Neural cell (in vitro differentiated cells): ENCODE measurements around the gene BPI. TPM values are rescaled to one million over a fixed set of nuclear protein-coding genes. Genes with fewer than 3 reads are reported as not detected.

Experiments
- H2AFZ ChIP-seq: fragments of 200-600, 300-800 bp; sonication (generic), shearing (Covaris generic); 2 replicates; pipeline ENCODE4 v1.6.0; 2014; ENCODE audit warnings: low read depth, mild to moderate bottlenecking, antibody characterized with exemption, low read length, moderate library complexity
- H3F3A ChIP-seq: fragments of 200-600 bp; shearing (Covaris generic); 2 replicates; pipeline ENCODE4 v1.6.1; 2016; ENCODE audit warnings: mild to moderate bottlenecking, moderate library complexity, mixed read lengths, antibody characterized with exemption, low read length; ENCODE audit not compliant: insufficient read depth, poor library complexity, severe bottlenecking
- H3K27ac ChIP-seq: fragments of 200-600, 300-800 bp; sonication (generic), shearing (Covaris generic); 2 replicates; pipeline ENCODE4 v1.5.1; 2014; ENCODE audit warnings: mild to moderate bottlenecking, low read length, moderate library complexity
- H3K27me3 ChIP-seq: fragments of 300-800, 200-600 bp; sonication (generic), shearing (Covaris generic); 2 replicates; pipeline ENCODE4 v1.6.0; 2014; ENCODE audit warnings: mild to moderate bottlenecking, low read depth, low read length, moderate library complexity; ENCODE audit not compliant: insufficient read depth
- H3K36me3 ChIP-seq: fragments of 300-800, 200-600 bp; sonication (generic), shearing (Covaris generic); 2 replicates; pipeline ENCODE4 v1.5.1; 2014; ENCODE audit warnings: mild to moderate bottlenecking, antibody characterized with exemption, low read length, moderate library complexity; ENCODE audit not compliant: insufficient read depth
- H3K4me2 ChIP-seq: fragments of 300-800, 200-600 bp; sonication (generic), shearing (Covaris generic); 2 replicates; pipeline ENCODE4 v1.6.0; 2014; ENCODE audit warnings: mild to moderate bottlenecking, low read length
- H3K4me3 ChIP-seq: fragments of 300-800, 200-600 bp; sonication (generic), shearing (Covaris generic); 2 replicates; pipeline ENCODE4 v1.5.1; 2014; ENCODE audit warnings: mild to moderate bottlenecking, low read length, moderate library complexity
- H3K79me2 ChIP-seq: fragments of 200-600 bp; shearing (Covaris generic); replicated peaks from 2 replicates; pipeline ENCODE4 v1.6.0; 2014; ENCODE audit warnings: mild to moderate bottlenecking, low read length, moderate library complexity; ENCODE audit not compliant: insufficient read depth
- H3K9ac ChIP-seq: fragments of 300-800, 200-600 bp; sonication (generic), shearing (Covaris generic); 2 replicates; pipeline ENCODE4 v1.6.1; 2016; ENCODE audit warnings: mild to moderate bottlenecking, low read length, mixed read lengths
- H3K9me2 ChIP-seq: fragments of 200-600 bp; shearing (Covaris generic); 2 replicates; pipeline ENCODE4 v1.6.1; 2016; ENCODE audit warnings: mild to moderate bottlenecking, low read length, mixed read lengths; ENCODE audit not compliant: insufficient read depth
- H3K9me3 ChIP-seq: fragments of 200-600, 300-800 bp; sonication (generic), shearing (Covaris generic); 2 replicates; pipeline ENCODE4 v1.6.1; 2016; ENCODE audit warnings: mild to moderate bottlenecking, mixed run types, low read length, moderate library complexity, mixed read lengths
- H4K20me1 ChIP-seq: fragments of 200-600 bp; shearing (Covaris generic); 2 replicates; pipeline ENCODE4 v1.6.1; 2016; ENCODE audit warnings: mild to moderate bottlenecking, mixed run types; ENCODE audit not compliant: insufficient read depth
- EP300 ChIP-seq: fragments of 450-650 bp; conservative IDR thresholded peaks from 2 replicates; pipeline ENCODE4 v1.6.1; 2014; ENCODE audit warnings: antibody characterized with exemption, mild to moderate bottlenecking, moderate library complexity; ENCODE audit not compliant: poor library complexity, severe bottlenecking
- EZH2 ChIP-seq: fragments of 200-600, 300-800 bp; shearing (Covaris generic), sonication (generic); IDR thresholded peaks from 2 replicates; pipeline ENCODE4 v1.6.1; 2014; ENCODE audit warnings: antibody characterized with exemption, low read length, borderline replicate concordance, mild to moderate bottlenecking; ENCODE audit not compliant: insufficient read depth, poor library complexity, severe bottlenecking
- MXI1 ChIP-seq: fragments of 450-650 bp; conservative IDR thresholded peaks from 2 replicates; pipeline ENCODE4 v1.6.1; 2014; ENCODE audit warnings: antibody characterized with exemption, mild to moderate bottlenecking; ENCODE audit not compliant: poor library complexity, severe bottlenecking
- POLR2AphosphoS5 ChIP-seq: IDR thresholded peaks from 2 replicates; pipeline ENCODE4 v1.6.1; 2012
- RAD21 ChIP-seq: fragments of 450-650 bp; conservative IDR thresholded peaks from 2 replicates; pipeline ENCODE4 v1.6.1; 2014; ENCODE audit warnings: antibody characterized with exemption, mild to moderate bottlenecking, moderate library complexity
- REST ChIP-seq: IDR thresholded peaks from 2 replicates; pipeline ENCODE4 v1.6.1; 2012; ENCODE audit warnings: borderline replicate concordance
- SMC3 ChIP-seq: fragments of 450-650 bp; conservative IDR thresholded peaks from 2 replicates; pipeline ENCODE4 v1.6.1; 2014; ENCODE audit warnings: antibody characterized with exemption, mild to moderate bottlenecking, moderate library complexity; ENCODE audit not compliant: poor library complexity
- TAF1 ChIP-seq: IDR thresholded peaks from 2 replicates; pipeline ENCODE4 v1.6.1; 2012; ENCODE audit warnings: low read depth
- polyA plus RNA-seq: library from polyadenylated mRNA; depleted of rRNA; stranded (reverse); fragments of >200 nt; gene quantifications from 2 replicates; pipeline ENCODE4 v1.2.3, GENCODE V29; 2014
- TF ChIP-seq, protein P1 (sequence below): fragments of 450-650 bp; IDR thresholded peaks from 2 replicates; pipeline ENCODE4 v1.5.1; 2014; ENCODE audit warnings: antibody characterized with exemption, mild to moderate bottlenecking, moderate library complexity; ENCODE audit not compliant: poor library complexity, severe bottlenecking

BPI gene
- polyA plus RNA-seq, 1 donor from 2014 or later = not detected

DNA sequence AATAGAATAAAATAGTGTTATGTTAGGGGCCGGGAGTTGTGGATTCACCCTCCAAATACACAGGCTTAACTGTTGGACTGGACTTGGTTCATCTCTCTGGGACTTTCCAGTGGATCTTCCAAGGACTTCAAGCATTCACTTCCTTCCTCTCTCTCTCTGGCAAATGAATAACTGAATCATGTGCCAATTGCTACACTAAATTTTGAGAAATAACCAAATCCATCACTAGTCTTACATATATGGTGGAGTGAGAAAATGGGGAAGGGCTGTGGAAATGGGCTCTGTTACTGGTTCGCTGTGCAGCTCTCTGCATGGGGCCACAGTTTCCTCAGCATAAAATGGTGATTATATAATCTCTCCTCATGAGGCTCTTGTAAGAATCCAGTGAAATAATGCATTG lies 36.7 kb upstream of the BPI start:
- H3K9me2 ChIP-seq = no peaks in the 10 kb centered on the region
- TF ChIP-seq POLR2AphosphoS5 (no peak), RAD21 (no peak), REST (no peak), SMC3 (no peak), MXI1 (no peak), EZH2 (no peak), EP300 (no peak), TAF1 (no peak)
- TF ChIP-seq, protein P1, sequence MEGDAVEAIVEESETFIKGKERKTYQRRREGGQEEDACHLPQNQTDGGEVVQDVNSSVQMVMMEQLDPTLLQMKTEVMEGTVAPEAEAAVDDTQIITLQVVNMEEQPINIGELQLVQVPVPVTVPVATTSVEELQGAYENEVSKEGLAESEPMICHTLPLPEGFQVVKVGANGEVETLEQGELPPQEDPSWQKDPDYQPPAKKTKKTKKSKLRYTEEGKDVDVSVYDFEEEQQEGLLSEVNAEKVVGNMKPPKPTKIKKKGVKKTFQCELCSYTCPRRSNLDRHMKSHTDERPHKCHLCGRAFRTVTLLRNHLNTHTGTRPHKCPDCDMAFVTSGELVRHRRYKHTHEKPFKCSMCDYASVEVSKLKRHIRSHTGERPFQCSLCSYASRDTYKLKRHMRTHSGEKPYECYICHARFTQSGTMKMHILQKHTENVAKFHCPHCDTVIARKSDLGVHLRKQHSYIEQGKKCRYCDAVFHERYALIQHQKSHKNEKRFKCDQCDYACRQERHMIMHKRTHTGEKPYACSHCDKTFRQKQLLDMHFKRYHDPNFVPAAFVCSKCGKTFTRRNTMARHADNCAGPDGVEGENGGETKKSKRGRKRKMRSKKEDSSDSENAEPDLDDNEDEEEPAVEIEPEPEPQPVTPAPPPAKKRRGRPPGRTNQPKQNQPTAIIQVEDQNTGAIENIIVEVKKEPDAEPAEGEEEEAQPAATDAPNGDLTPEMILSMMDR = no peak
- no peaks in the 10 kb centered on the region for H3F3A ChIP-seq

GRCh38 chr20:38267901-38268514 lies 35.9 kb upstream of the BPI start:
- H3K9me2 ChIP-seq = no peaks in the 10 kb centered on the region
- H3K79me2 ChIP-seq = no peaks in the 10 kb centered on the region
- no peak overlapping the region for H3K9ac ChIP-seq
- H3F3A ChIP-seq = no peaks in the 10 kb centered on the region
- H2AFZ ChIP-seq = no peak overlapping the region
- H3K4me2 ChIP-seq = no peak overlapping the region
- no peaks in the 10 kb centered on the region for H3K9me3 ChIP-seq
- H3K4me3 ChIP-seq = no peak overlapping the region
- no peak overlapping the region for H3K27ac ChIP-seq
- H3K36me3 ChIP-seq = no peaks in the 10 kb centered on the region
- H3K27me3 ChIP-seq = no peaks in the 10 kb centered on the region
- no peaks in the 10 kb centered on the region for H4K20me1 ChIP-seq
- no peak for TF ChIP-seq RAD21
- no peak for TF ChIP-seq SMC3
- no peak for TF ChIP-seq EP300
- TF ChIP-seq MXI1 = no peak
- no peak for TF ChIP-seq POLR2AphosphoS5
- TF ChIP-seq REST = no peak
- no peak for TF ChIP-seq TAF1
- TF ChIP-seq, protein P1 = no peak
- no peak for TF ChIP-seq EZH2

More for the DNA sequence above, 36.7 kb upstream of the BPI start:
- H3K27ac ChIP-seq = no peak overlapping the region
- no peaks in the 10 kb centered on the region for H3K79me2 ChIP-seq
- H3K9me3 ChIP-seq = no peaks in the 10 kb centered on the region
- H4K20me1 ChIP-seq = no peaks in the 10 kb centered on the region
- H3K4me2 ChIP-seq = no peak overlapping the region
- no peak overlapping the region for H3K4me3 ChIP-seq
- no peaks in the 10 kb centered on the region for H3K27me3 ChIP-seq
- no peak overlapping the region for H3K9ac ChIP-seq
- no peaks in the 10 kb centered on the region for H3K36me3 ChIP-seq
- no peak overlapping the region for H2AFZ ChIP-seq
